HK-2 (cell line): ENCODE results near the gene RGS7.

Source experiments
- DNase-seq: peaks from one replicate; pipeline ENCODE4 v3.0.0-alpha.2; 2018; ENCODE audit not compliant: unreplicated experiment

Gene RGS7

GRCh38 chr1:240831191-240831631 is 525.8 kb downstream of the RGS7 start:
- no peak for DNase-seq

GRCh38 chr1:240829487-240829886 is 527.5 kb downstream of the RGS7 start:
- no peak for DNase-seq

GRCh38 chr1:240827786-240828185 is 529.2 kb downstream of the RGS7 start:
- DNase-seq, result no peak

GRCh38 chr1:240824238-240824637 is 532.8 kb downstream of the RGS7 start:
- DNase-seq, result no peak

- DNase-seq, result no peak
Measured at GRCh38 chr1:240823357-240823756, 533.6 kb downstream of the RGS7 start.

- no peak for DNase-seq
Measured at GRCh38 chr1:240821925-240822324, 535.1 kb downstream of the RGS7 start.

- DNase-seq, result no peak
Measured at GRCh38 chr1:240820816-240821215, 536.2 kb downstream of the RGS7 start.

GRCh38 chr1:240816472-240816871 is 540.5 kb downstream of the RGS7 start:
- DNase-seq, result no peak

- no peak for DNase-seq
Measured at GRCh38 chr1:240813720-240814119, 543.3 kb downstream of the RGS7 start.

- no peak for DNase-seq
Measured at GRCh38 chr1:240811256-240811655, 545.7 kb downstream of the RGS7 start.

GRCh38 chr1:240808381-240808780 is 548.6 kb downstream of the RGS7 start:
- no peak for DNase-seq

GRCh38 chr1:240806200-240806745 is 550.7 kb downstream of the RGS7 start:
- DNase-seq, result no peak

- no peak for DNase-seq
Measured at GRCh38 chr1:240804475-240804874, 552.5 kb downstream of the RGS7 start.

- DNase-seq, result no peak
Measured at GRCh38 chr1:240803151-240803550, 553.9 kb downstream of the RGS7 start.

GRCh38 chr1:240802271-240802670 is 554.7 kb downstream of the RGS7 start:
- no peak for DNase-seq

GRCh38 chr1:240801442-240801841 is 555.6 kb downstream of the RGS7 start:
- no peak for DNase-seq

GRCh38 chr1:240800291-240800690 is 556.7 kb downstream of the RGS7 start:
- DNase-seq, result no peak

GRCh38 chr1:240797050-240797449 is 560.0 kb downstream of the RGS7 start:
- DNase-seq, result no peak

GRCh38 chr1:240794046-240794843 is 562.8 kb downstream of the RGS7 start:
- DNase-seq, result no peak

GRCh38 chr1:240792915-240793529 is 564.0 kb downstream of the RGS7 start:
- no peak for DNase-seq

GRCh38 chr1:240790856-240791255 is 566.1 kb downstream of the RGS7 start:
- no peak for DNase-seq

- no peak for DNase-seq
Measured at GRCh38 chr1:240786880-240787279, 570.1 kb downstream of the RGS7 start.

GRCh38 chr1:240784776-240785175 is 572.2 kb downstream of the RGS7 start:
- no peak for DNase-seq
